ENCODE measurements around the gene ADGRG4. TPM values are rescaled to one million over a fixed set of nuclear protein-coding genes. Genes with fewer than 3 reads are reported as not detected.

Gene ADGRG4
- polyA plus RNA-seq, 1 of the 3 experiments (the other 2 are of a cell fraction): not detected

DNA sequence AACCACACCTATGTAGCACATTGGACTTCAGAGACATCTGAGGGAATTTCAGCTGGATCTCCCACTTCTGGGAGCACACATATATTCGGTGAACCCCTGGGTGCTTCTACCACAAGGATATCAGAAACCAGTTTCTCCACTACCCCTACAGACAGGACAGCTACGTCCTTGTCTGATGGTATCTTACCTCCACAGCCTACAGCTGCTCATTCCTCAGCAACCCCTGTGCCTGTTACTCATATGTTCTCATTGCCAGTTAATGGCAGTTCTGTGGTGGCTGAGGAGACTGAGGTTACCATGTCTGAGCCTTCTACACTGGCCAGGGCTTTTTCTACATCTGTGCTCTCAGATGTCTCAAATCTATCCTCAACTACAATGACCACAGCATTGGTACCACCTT is 45.7 kb downstream of the ADGRG4 start:
- DNase-seq: no peak
- ChIA-PET POLR2A (no interaction called here), CTCF (no interaction called here)
- Histone ChIP-seq H3K4me3 (ENCODE audit: low read depth in 2 of 2, low read length in 1 of 2) (no peak overlapping the region), H3K27me3 (ENCODE audit: insufficient read depth) (no peaks in the 10 kb centered on the region), H3K9ac (no peak overlapping the region), H3K79me2 (ENCODE audit: insufficient read depth) (no peaks in the 10 kb centered on the region), H3K9me3 (no peaks in the 10 kb centered on the region), H3K36me3 (replicated peaks in 1 of 2; ENCODE audit: control insufficient read depth in 1 of 2, insufficient read depth in 2 of 2, low read length in 1 of 2) (no peaks in the 10 kb centered on the region), H3K9me2 (no peaks in the 10 kb centered on the region), H4K20me1 (ENCODE audit: insufficient read depth) (no peaks in the 10 kb centered on the region), H3F3A (replicated peaks; ENCODE audit: insufficient read depth) (no peaks in the 10 kb centered on the region), H3K4me2 (no peak overlapping the region), H2AFZ (ENCODE audit: low read depth) (no peak overlapping the region), H3K27ac (ENCODE audit: low read depth in 2 of 2, low read length in 1 of 2) (no peak overlapping the region), H3K4me1 (ENCODE audit: control insufficient read depth in 1 of 2, insufficient read depth in 2 of 2, low read depth in 1 of 2, low read length in 1 of 2) (no peaks in the 10 kb centered on the region)
- no peak for TF ChIP-seq FOSL2 (IDR thresholded peaks at IDR 0.05; ENCODE audit: borderline replicate concordance, low read depth)
- no peak for TF ChIP-seq NRF1 (IDR thresholded peaks at IDR 0.05; ENCODE audit: low read depth, low read length)
- TF ChIP-seq, protein P1, sequence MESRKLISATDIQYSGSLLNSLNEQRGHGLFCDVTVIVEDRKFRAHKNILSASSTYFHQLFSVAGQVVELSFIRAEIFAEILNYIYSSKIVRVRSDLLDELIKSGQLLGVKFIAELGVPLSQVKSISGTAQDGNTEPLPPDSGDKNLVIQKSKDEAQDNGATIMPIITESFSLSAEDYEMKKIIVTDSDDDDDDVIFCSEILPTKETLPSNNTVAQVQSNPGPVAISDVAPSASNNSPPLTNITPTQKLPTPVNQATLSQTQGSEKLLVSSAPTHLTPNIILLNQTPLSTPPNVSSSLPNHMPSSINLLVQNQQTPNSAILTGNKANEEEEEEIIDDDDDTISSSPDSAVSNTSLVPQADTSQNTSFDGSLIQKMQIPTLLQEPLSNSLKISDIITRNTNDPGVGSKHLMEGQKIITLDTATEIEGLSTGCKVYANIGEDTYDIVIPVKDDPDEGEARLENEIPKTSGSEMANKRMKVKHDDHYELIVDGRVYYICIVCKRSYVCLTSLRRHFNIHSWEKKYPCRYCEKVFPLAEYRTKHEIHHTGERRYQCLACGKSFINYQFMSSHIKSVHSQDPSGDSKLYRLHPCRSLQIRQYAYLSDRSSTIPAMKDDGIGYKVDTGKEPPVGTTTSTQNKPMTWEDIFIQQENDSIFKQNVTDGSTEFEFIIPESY (IDR thresholded peaks at IDR 0.05; ENCODE audit: borderline replicate concordance, low read depth): no peak
- TF ChIP-seq GABPA (IDR thresholded peaks at IDR 0.05; ENCODE audit: low read depth): no peak
- TF ChIP-seq, protein P2, sequence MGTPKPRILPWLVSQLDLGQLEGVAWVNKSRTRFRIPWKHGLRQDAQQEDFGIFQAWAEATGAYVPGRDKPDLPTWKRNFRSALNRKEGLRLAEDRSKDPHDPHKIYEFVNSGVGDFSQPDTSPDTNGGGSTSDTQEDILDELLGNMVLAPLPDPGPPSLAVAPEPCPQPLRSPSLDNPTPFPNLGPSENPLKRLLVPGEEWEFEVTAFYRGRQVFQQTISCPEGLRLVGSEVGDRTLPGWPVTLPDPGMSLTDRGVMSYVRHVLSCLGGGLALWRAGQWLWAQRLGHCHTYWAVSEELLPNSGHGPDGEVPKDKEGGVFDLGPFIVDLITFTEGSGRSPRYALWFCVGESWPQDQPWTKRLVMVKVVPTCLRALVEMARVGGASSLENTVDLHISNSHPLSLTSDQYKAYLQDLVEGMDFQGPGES (IDR thresholded peaks at IDR 0.05; ENCODE audit: low read depth, low read length): no peak
- TF ChIP-seq, protein P3, sequence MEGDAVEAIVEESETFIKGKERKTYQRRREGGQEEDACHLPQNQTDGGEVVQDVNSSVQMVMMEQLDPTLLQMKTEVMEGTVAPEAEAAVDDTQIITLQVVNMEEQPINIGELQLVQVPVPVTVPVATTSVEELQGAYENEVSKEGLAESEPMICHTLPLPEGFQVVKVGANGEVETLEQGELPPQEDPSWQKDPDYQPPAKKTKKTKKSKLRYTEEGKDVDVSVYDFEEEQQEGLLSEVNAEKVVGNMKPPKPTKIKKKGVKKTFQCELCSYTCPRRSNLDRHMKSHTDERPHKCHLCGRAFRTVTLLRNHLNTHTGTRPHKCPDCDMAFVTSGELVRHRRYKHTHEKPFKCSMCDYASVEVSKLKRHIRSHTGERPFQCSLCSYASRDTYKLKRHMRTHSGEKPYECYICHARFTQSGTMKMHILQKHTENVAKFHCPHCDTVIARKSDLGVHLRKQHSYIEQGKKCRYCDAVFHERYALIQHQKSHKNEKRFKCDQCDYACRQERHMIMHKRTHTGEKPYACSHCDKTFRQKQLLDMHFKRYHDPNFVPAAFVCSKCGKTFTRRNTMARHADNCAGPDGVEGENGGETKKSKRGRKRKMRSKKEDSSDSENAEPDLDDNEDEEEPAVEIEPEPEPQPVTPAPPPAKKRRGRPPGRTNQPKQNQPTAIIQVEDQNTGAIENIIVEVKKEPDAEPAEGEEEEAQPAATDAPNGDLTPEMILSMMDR (IDR thresholded peaks at IDR 0.05): no peak
- TF ChIP-seq SMC3 (IDR thresholded peaks at IDR 0.05; ENCODE audit: low read depth, low read length): no peak
- 0% methylated on average over 2 of the region's 2 CpGs for WGBS (ENCODE audit: low lambda C conversion rate)

DNA sequence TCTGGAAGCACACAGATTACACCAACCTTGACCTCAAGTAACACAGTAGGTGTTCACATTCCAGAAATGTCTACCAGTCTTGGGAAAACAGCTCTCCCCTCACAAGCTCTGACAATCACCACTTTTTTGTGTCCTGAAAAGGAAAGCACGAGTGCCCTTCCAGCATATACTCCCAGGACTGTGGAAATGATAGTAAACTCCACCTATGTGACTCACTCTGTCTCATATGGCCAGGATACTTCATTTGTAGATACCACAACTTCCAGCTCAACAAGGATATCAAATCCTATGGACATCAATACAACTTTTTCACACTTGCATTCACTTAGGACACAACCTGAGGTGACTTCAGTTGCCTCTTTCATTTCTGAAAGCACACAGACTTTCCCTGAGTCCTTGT is 46.9 kb downstream of the ADGRG4 start:
- H3K9me2 ChIP-seq: no peaks in the 10 kb centered on the region
- no peaks in the 10 kb centered on the region for H3K9me3 ChIP-seq
- H2AFZ ChIP-seq (ENCODE audit: low read depth): no peak overlapping the region
- H3K9ac ChIP-seq: no peak overlapping the region
- no peak for DNase-seq
- POLR2A ChIA-PET: no interaction called here
- H3K27ac ChIP-seq (ENCODE audit: low read depth in 2 of 2, low read length in 1 of 2): no peak overlapping the region
- no peak overlapping the region for H3K4me2 ChIP-seq
- no peak for TF ChIP-seq FOSL2 (IDR thresholded peaks at IDR 0.05; ENCODE audit: borderline replicate concordance, low read depth)
- no peaks in the 10 kb centered on the region for H3K4me1 ChIP-seq (ENCODE audit: control insufficient read depth in 1 of 2, insufficient read depth in 2 of 2, low read depth in 1 of 2, low read length in 1 of 2)
- H3K79me2 ChIP-seq (ENCODE audit: insufficient read depth): no peaks in the 10 kb centered on the region
- CTCF ChIA-PET: no interaction called here
- H3F3A ChIP-seq (replicated peaks; ENCODE audit: insufficient read depth): no peaks in the 10 kb centered on the region
- 0% methylated on average over 1 of the region's 1 CpG for WGBS (ENCODE audit: low lambda C conversion rate)
- no peaks in the 10 kb centered on the region for H3K27me3 ChIP-seq (ENCODE audit: insufficient read depth)
- H3K4me3 ChIP-seq (ENCODE audit: low read depth in 2 of 2, low read length in 1 of 2): no peak overlapping the region
- H4K20me1 ChIP-seq (ENCODE audit: insufficient read depth): no peaks in the 10 kb centered on the region
- no peaks in the 10 kb centered on the region for H3K36me3 ChIP-seq (replicated peaks in 1 of 2; ENCODE audit: control insufficient read depth in 1 of 2, insufficient read depth in 2 of 2, low read length in 1 of 2)

All from SK-N-SH (cell line).